GM19324 (cell line): Measurements from ENCODE around the gene STAMBP.
"Not testable (repeated sequence)": the region's sequence is repeated elsewhere in the genome, so short reads cannot be mapped to it uniquely, and the experiment has no call there.

ENCODE experiments used
- ATAC-seq: cut with Tn5 transposase; IDR thresholded peaks from one replicate; pipeline ENCODE4 v1.9.1; 2021; ENCODE audit warnings: mild to moderate bottlenecking, moderate library complexity; ENCODE audit not compliant: unreplicated experiment, low FRiP score

STAMBP gene

DNA sequence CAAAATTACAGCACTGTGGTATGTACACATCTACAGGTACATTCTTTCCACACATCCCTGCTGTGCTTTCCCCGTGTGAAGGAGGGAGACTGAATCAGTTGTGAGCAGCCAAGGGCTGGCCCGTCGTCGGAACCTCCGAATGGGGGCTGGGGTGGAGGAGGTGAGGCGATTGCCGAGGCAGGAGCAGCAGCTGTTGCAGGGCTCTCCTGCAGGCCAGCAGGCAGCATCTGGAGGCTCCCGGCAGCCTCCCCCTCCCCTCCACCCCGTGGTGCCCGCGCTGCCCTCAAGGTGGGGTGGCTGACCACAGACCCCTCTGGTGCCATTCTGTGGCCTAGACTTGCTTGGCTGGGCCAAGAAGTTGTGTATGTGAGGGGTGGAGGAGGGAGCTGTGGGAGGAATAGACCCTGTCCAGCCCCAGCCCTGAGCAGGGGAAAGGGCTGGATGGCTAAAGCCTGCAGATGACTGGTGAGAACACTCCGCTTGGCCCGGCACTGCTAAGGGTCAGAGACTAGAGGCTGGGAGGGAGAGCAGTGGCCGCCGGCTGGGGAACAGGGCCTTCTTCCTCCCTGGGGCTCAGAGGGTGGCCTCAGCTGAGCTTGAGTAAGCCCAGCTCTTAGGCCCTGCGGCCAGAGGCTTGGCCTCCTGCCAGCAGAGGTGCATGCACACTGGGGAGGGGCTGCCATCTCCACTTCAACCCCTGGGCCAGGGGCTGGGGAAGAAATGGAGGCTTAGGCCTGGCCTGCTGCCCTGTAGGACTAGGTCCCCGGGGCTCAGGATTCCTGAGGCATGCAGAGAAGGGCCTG is 7.6 kb downstream of the STAMBP start:
- ATAC-seq = no peak

GRCh38 chr2:73837847-73838585 is 9.3 kb downstream of the STAMBP start:
- no peak for ATAC-seq

- ATAC-seq = no peak
These were observed 10.3 kb downstream of the STAMBP start for GRCh38 chr2:73838889-73839534.

GRCh38 chr2:73839653-73840411 is 11.1 kb downstream of the STAMBP start:
- no peak for ATAC-seq

DNA sequence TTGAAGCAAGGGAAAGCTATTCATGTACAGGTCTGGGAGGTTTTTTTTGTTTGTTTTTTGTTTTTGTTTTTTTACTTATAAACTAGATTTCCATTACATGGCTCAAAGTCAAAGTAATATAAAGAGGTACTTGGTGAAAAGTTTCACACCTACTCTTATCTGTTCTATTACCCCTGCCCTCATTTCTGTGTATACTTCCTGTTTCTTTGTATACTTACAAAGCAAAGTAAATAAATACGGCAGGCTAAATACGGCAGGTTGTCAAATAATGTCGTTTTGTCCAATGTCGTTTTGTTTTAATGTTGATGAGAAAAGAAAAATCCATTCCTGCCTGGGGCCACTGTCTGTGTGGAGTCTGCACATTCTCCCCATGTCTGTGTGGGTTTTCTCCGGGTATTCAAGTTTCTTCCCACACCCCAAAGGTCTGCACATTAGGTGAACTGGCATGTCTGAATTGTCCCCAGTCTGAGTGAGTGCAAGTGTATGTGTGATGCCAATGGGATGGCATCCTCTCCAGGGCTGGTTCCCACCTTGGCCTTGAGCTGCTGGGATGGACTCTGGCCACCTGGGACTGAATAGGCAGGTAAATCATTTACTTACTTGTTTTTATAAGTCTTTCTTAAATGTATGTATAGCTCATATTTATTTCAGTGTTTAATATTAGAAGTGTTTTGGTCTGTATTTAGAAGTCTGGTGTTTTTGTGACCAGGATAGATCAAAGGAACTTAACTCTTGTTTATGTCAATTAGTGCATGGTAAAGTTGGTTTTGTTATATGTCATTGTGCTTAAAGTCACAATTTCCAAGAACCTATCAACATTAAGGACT is 13.4 kb downstream of the STAMBP start:
- no peak for ATAC-seq

- ATAC-seq = no peak
These were observed 13.9 kb downstream of the STAMBP start for GRCh38 chr2:73842739-73843019.

DNA sequence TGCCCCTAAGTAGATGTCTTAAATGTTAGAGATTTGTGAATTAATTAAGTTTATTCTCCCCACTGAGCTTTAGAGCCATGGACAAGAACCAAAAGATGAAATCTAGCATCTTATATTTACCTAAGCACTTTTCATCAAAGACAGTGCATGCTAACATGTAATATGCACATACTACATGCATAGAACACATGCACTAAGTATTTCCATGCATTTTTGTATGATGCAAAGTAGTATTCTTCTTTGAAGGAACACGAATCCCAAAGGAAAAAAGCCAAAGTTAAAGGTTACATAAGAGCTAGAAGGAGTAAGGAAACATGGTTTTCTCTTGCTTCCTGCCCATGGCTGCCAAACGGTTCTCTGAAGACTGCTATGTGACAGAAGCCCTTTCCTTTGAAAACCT is 15.3 kb downstream of the STAMBP start:
- ATAC-seq = no peak

- ATAC-seq = no peak
These were observed 21.2 kb downstream of the STAMBP start for GRCh38 chr2:73850009-73850408.

DNA sequence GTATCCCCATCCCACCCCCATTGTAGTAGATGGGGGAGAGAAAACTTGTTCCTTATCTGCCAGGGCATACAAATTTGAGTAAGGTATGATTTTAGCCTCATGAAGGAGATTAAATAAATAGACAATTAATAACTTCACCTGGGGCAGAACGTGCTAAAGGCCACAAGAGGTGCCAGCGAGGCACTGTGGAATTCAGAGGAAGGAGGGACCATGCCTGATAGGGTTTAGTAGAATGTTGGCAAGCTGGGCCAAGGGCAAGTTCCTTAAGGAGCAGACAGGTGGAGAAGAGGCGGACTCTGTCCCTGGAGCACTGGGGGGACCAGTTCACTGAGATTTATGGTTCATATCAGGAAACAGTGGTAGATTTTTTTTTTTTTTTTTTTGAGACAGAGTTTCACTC is 22.5 kb downstream of the STAMBP start:
- ATAC-seq = no peak

- no peak for ATAC-seq
These were observed 23.3 kb downstream of the STAMBP start for GRCh38 chr2:73852020-73852419.

DNA sequence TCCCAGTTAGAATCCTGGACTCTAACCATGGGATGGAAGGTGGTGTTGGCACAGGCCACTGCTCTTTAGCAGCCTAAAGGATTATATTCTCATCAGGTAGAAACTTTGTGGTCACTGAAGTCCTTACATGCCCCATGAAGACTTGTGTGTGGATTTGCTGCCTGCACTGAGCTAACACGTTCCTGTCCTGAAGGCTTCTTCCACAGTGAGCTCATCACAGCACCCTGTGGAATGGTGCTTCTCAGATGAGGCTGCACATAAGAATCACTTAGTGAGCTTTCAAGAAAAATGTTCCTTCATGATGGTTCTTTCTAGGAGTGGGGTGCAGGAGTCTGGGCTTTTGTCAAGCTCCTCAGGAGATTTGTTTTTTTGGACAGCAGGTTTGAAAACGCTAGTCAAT is 26.8 kb downstream of the STAMBP start:
- no peak for ATAC-seq

GRCh38 chr2:73856214-73856613 is 27.5 kb downstream of the STAMBP start:
- no peak for ATAC-seq

- no peak for ATAC-seq
These were observed 31.2 kb downstream of the STAMBP start for GRCh38 chr2:73859721-73860586.

DNA sequence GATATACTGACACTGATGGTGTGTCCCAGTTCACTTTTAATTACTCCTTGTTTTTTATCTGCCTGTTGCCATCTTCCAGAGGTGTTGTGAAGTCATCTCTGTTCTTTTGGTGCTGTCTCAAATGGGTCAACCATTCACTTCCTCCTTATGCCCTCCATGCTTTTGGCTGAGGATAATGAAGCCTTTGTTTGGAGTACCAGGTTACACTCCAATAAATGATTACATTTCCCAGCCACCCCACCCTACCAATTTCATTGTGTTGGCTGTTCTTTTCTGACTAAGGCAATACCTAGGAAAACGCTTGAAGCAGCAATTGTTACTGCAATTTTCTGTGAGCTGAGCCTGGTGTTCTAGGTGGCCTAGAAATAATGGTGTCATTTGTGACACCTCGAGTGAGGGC is 34.2 kb downstream of the STAMBP start:
- ATAC-seq = no peak

DNA sequence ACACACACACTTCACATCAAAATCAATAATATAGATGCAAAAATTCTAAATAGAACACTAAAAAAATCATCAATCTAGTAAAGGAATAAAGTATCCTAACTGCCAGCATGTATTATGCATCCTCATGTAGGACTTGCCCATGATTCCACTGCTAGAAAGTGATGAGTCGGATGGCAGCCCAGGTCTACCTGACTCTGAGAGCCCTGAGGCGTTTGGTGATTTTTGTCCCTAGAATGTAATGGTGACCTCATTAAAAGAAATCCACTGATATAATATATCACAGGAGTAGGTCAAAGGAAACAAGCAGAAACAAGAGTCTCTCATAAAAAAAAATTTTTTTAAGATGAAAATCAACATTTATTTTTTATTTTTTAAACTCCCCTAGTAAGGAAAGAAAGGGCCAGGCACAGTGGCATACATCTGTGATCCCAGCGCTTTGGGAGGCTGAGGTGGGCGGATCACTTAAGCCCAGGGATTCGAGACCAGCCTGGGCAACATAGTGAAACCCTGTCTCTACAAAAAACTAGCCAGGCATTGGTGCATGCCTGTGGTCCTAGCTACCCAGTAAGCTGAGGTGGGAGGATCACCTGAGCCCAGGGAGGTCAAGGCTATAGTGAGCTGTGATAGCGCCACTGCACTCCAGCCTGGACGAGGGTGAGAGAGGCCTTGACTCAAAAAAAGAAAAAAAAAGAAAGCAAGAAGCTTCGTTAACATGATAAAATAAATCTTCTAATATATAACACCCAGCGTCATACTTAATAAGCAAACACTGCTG is 39.6 kb downstream of the STAMBP start:
- no peak for ATAC-seq

GRCh38 chr2:73870084-73870483 is 41.3 kb downstream of the STAMBP start:
- no peak for ATAC-seq

- ATAC-seq = no peak
These were observed 48.5 kb downstream of the STAMBP start for GRCh38 chr2:73877071-73877802.

DNA sequence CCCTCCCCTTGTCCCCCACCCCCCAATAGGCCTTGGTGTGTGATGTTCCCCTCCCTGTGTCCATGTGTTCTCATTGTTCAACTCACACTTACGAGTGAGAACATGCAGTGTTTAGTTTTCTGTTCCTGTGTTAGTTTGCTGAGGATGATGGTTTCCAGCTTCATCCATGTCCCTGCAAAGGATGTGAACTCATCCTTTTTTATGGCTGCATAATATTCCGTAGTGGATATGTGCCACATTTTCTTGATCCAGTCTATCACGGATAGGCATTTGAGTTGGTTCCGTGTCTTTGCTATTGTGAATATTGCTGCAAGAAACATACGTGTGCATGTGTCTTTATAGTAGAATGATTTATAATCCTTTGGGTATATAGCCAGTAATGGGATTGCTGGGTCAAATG is 49.2 kb downstream of the STAMBP start:
- not testable (repeated sequence) for ATAC-seq
